D721Med (cell line): Measurements from ENCODE around the gene AFDN.

ENCODE experiments used
- DNase-seq: peaks from one replicate; pipeline ENCODE4 v3.0.0; 2011; ENCODE audit warnings: low spot score; ENCODE audit not compliant: insufficient read length
- FAIRE-seq: peaks from 2 replicates; lab custom pipeline; 2011; peaks lifted over from hg19 to GRCh38; lab: Jason Lieb, UNC
- TF ChIP-seq, protein P1 (sequence below): IDR thresholded peaks from 2 replicates; pipeline ENCODE4 v1.5.1; 2012; ENCODE audit warnings: mild to moderate bottlenecking, control low read depth; ENCODE audit not compliant: insufficient read depth; ENCODE audit errors: missing control alignments

AFDN gene

DNA sequence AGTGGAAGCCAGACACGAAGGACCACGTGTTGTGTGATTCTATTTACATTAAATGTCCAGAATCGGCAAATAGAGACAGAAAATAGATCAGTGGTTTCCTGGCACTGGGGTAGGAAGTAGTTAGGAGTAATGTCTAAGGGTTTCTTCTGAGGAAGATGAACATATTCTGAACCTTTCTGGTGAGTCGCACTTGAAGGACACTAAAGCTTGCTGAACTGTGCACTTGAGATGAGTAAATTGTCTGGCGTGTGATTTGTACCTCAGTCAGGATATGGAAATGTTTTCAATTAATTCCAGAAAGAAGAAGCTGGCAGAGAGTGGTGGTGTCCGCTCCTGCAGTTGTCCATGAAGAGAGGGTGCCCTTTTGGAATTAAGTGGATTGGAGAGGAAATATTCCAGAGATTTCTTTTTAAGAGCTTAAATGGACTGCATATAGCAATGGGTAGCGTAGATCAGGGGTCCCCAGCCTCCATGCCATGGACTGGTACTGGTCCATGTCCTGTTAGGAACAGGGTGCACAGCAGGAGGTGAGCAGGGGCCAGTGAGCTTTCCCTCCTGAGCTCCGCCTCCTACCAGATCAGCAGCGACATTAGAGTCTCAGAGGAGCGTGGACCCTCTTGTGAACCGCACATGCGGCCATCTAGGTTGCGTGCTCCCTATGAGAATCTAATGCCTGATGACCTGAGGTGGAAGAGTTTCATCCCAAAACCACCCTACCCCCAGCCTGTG lies 158.3 kb downstream of the AFDN start:
- FAIRE-seq, result no peak
- TF ChIP-seq, protein P1, sequence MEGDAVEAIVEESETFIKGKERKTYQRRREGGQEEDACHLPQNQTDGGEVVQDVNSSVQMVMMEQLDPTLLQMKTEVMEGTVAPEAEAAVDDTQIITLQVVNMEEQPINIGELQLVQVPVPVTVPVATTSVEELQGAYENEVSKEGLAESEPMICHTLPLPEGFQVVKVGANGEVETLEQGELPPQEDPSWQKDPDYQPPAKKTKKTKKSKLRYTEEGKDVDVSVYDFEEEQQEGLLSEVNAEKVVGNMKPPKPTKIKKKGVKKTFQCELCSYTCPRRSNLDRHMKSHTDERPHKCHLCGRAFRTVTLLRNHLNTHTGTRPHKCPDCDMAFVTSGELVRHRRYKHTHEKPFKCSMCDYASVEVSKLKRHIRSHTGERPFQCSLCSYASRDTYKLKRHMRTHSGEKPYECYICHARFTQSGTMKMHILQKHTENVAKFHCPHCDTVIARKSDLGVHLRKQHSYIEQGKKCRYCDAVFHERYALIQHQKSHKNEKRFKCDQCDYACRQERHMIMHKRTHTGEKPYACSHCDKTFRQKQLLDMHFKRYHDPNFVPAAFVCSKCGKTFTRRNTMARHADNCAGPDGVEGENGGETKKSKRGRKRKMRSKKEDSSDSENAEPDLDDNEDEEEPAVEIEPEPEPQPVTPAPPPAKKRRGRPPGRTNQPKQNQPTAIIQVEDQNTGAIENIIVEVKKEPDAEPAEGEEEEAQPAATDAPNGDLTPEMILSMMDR, result no peak
- no peak for DNase-seq

DNA sequence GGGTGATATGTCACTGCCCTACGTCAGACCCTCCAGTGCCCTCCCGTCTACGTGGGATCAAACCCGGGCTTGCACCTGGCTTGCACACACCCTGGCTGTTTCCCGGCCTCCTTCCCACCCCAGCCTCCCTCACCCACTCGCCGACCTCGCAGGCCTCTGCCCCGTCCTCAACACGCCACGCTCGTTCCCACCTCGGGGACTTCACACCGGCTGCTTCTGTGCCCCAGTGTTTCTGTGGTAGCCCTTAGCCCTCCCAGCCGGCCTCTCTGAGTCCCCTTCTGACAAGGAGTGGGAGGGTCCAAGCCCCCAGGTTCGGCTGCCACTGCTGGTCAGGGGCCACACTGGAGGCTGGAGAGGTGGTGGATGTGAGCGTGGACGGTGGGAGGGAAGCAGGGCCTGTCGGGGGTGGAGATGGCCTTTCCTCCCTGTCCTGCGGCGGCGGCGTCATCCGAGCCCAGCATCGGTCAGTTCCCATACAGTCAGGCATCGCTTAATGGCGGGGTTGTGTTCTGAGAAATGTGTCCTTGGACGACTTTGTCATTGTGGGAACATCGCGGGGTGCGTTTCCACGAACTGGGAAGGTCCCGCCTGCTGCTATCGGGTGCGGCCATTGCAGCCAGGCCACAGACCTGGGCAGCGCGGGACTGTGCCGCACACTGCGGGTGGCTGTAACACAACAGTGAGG lies 159.3 kb downstream of the AFDN start:
- FAIRE-seq (no peak), DNase-seq (no peak)
- TF ChIP-seq, protein P1, result no peak

DNA sequence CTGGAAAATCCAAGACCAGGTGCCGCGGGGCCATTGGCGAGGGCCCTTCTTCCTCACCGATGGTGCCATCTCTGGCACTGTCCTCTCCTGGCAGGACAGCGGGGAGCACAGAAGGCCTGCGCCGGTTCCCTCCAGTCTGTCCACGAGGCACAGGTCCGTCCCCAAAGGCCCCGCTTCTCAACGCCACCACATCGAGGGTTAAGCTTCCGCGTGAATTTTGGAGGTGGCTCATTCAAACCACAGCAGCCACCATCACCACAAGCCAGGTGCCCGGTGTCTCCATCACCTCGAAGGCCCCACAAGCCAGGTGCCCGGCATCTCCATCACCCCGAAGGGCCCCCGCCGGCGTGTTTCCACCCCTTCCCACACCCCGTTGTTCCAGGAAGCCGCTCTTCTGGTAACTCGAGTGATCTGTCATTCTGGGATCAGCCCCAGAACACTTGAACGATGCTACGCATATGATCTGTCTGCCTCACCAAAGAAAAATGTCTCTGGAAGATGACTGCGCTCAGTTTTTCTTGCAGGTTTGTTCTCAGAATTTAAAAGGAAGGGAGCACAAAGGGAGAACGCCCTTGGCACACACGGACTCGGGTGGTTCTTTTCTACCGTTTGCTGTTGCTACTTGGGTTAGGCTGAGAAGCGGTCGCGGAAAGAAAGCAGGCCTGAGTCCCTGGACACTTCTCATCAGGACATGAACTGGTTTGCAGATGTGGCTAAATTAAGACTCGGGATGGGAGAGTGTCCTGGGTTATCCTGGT lies 160.9 kb downstream of the AFDN start:
- FAIRE-seq (no peak), DNase-seq (no peak)
- TF ChIP-seq, protein P1, result no peak

DNA sequence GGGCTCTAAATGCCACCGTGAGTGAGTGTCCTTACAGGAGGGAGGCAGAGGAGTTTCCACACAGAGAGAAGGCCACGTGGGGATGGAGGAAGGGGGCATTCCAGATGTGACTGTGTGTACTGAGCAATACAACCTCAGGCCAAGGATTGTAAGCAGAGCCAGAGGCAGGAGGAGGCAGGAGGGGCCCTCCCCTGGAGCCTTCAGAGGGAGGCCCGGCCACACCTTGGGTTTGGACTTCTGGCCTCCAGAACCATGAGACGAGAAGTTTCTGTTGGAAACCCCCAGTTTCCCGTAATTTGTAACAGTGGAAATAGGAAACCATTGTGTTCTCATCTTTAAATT lies 161.4 kb downstream of the AFDN start:
- FAIRE-seq (no peak), DNase-seq (no peak)
- TF ChIP-seq, protein P1, result no peak

DNA sequence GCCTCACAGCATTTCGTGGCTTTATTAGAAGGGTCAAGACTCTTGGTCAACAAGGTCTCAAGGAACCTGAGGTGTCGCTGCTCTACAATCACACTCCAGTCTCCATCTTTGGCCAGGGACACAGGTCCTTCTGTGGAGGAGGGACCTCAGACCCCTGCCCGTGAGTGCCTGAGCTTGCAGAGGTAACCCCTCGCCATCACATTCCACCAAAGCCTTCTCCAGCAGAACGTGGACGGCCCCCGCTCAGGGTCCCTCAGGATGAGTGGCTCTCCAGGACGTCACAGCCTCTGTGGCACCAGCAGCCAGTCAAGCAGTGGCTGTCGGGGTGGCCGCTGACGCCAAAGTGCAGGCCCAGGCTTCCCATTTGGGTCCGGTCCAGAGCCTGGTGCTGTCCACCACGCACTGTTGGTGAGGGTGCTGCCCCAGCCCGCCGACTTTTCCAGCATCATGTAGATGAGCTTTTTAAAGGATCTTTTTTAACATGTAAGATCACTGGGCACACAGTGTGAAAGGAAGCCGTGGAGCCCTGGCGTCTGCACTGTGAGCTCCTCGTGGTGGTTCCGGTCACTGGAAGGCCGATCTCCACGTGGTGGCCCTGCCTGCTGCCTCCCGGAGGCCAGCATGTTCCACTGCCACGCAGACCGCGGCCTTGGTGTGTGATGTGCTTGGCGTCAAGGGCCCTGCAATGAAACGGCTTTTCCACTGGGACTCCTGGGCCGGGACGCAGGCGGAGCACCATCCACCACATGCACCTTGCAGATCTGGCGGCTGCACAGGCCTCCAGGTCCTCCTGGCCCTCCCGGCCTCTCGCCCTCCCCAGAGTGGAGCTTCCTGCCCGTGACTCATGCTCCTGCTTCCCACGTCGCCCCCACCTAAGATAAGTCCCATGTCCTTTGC lies 162.5 kb downstream of the AFDN start:
- DNase-seq (no peak), FAIRE-seq (no peak)
- TF ChIP-seq, protein P1, result no peak

DNA sequence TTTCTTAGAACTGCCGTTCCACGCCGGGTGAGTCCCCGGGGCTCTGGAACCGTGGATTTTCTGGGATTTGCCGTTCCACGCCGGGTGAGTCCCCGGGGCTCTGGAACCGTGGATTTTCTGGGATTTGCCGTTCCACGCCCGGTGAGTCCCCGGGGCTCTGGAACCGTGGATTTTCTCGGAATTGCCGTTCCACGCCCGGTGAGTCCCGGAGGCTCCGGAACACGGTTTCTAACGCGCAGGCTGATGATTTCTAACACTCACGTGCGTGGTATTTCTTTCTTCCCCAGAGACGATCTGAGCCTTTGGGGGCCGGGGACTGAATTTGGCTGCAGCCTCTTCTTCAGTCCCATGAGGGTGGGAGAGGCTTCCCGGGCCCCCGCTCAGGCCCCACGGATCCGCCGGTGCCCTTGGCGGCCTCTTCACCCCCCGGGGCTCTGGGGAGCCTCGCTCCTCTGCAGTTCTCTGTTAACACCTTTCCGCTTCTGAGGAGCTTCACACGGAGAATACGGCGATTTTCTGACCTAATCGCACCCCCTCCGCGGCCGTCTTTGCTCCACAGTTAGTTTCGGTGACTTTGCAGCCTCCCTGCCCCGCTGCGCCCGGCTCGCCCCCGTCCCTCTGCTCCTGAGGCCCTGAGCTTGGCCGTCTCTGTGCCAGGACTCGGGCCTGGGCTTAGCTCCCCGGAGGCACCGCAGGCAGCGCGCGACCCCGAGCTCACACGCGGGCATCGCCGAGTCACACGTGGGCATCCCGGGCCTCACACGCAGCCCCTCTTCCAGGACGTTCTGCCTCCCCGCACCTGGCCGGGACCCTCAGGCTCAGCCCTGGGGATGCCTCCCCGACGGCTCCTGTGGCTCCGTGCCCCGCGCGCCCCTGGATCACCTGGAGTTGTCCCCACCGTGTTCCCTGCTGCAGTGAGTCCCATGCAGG lies 163.6 kb downstream of the AFDN start:
- FAIRE-seq (no peak), DNase-seq (no peak)
- TF ChIP-seq, protein P1, result no peak
